Pancreas (tissue), 10 donors: Measurements from ENCODE around the gene ZSCAN20. TPM values are rescaled to one million over a fixed set of nuclear protein-coding genes. Genes with fewer than 3 reads are reported as not detected.

Experiments
- ATAC-seq, 4 donors: fragments of 200-7000 bp; cut with Tn5 transposase; one replicate each; pipeline versions ENCODE4 v1.8.0 to v1.9.1; 2020; ENCODE audit warnings: mild to moderate bottlenecking in 4 of 4, moderate library complexity in 4 of 4
- DNase-seq, 6 donors: peaks; one replicate each; pipeline ENCODE4 v3.0.0-alpha.2; 2020
- FAIRE-seq: peaks from 2 replicates; lab custom pipeline; 2012; peaks lifted over from hg19 to GRCh38; lab: Jason Lieb, UNC
- H3K27ac ChIP-seq, 4 donors: fragments of 200-600 bp; sonication (generic); 1 replicate in 3 of 4; 2 replicates in 1 of 4; pipeline versions ENCODE4 v1.5.0 to v1.8.0; 2020
- H3K27me3 ChIP-seq, 4 donors: fragments of 200-600 bp; one replicate each; pipeline ENCODE4 v1.8.0; 2021
- H3K36me3 ChIP-seq, 3 donors: fragments of 200-600 bp; sonication (generic) in 1 of 3; one replicate each; pipeline versions ENCODE4 v1.5.0 to v1.8.0; 2020 to 2021
- H3K4me1 ChIP-seq, 3 donors: fragments of 200-600 bp; one replicate each; pipeline ENCODE4 v1.8.0; 2021
- H3K4me3 ChIP-seq, 4 donors: fragments of 200-600 bp; sonication (generic) in 2 of 4; one replicate each; pipeline versions ENCODE4 v1.5.0 to v1.8.0; 2020 to 2021
- H3K9me3 ChIP-seq, 4 donors: fragments of 200-600 bp; one replicate each; pipeline ENCODE4 v1.8.0; 2021
- CTCF ChIP-seq, 4 donors: fragments of 200-600 bp; sonication (generic) in 3 of 4; IDR thresholded peaks; one replicate each; pipeline versions ENCODE4 v1.5.0 to v1.8.0; 2021; ENCODE audit warnings: antibody characterized with exemption in 4 of 4
- WGBS, 2 donors: extraction: QIAGEN DNeasy Blood & Tissue Kit; methylation state at CpG; one replicate each; pipeline ENCODE4 v1.1.7; 2013; 5-methylcytosine and 5-hydroxymethylcytosine counted together
- intact Hi-C, 3 donors: fragments of 100-400 bp; cut with DNase I; formaldehyde crosslinking; loops; one replicate each; pipeline versions ENCODE4 v1.11.1 to v1.14.2; 2022
- polyA plus RNA-seq, 2 donors: library from polyadenylated mRNA; stranded (reverse); fragments of 200-250 nt; gene quantifications; one replicate each; pipeline ENCODE4 v1.2.3, GENCODE V29; 2013
- total RNA-seq, 6 donors: library from RNA; stranded (reverse); fragmentation: NEBNext Ultra II Directional in 4 of 6; extraction: Animal tissue kit (Norgen Biotek cat#: 25700) in 4 of 6; gene quantifications; one replicate each; pipeline versions ENCODE4 v1.2.1 to v1.2.4, GENCODE V29; 2021 to 2023
- donor health status: healthy with polysubstance abuse.
- donor health status: DM: no; HTN: no; CAD: no; lungs with moderate emphysema.
- donor health status: DM: no; HTN: no; CAD: no.
- donor health status: control.
- donor health status: control.
- donor health status: Bipolar disorder and iron deficiency.
- donor health status: DM: yes; HTN: yes; CAD: no.
- donor health status: DM: no; HTN: no; CAD: no.
- donor health status: DM: no; HTN: no; CAD: no.
- donor health status: DM: yes; HTN: yes; CAD: no.

ZSCAN20 gene
- total and polyA plus RNA-seq, 8 donors: 0.68 to 3.4 (median 1.8) TPM

- FAIRE-seq (no peak), DNase-seq (no peak), ATAC-seq (no peak)
- Histone ChIP-seq H3K36me3 (peaks cover 0 to 19% (median 11%) of the 10 kb centered on the region in 3 donors), H3K27me3 (no peaks in the 10 kb centered on the region), H3K9me3 (no peaks in the 10 kb centered on the region), H3K4me3 (no peak overlapping the region), H3K4me1 (no peaks in the 10 kb centered on the region), H3K27ac (no peak overlapping the region)
- intact Hi-C loops: no loop called here
- WGBS, 2 donors: 95 to 100% methylated on average over 2 of the region's 2 CpGs
- no peak for TF ChIP-seq CTCF (IDR thresholded peaks at IDR 0.05)
Measured at GRCh38 chr1:33488624-33489023, 16.2 kb downstream of the ZSCAN20 start.

- no peak overlapping the region for H3K4me3 ChIP-seq
- H3K27ac ChIP-seq: no peak overlapping the region
- WGBS, 2 donors: 96% methylated on average over 9 of the region's 9 CpGs
- H3K36me3 ChIP-seq: peaks cover 0 to 32% (median 7%) of the 10 kb centered on the region in 3 donors
- H3K9me3 ChIP-seq: no peaks in the 10 kb centered on the region
- ATAC-seq (no peak), DNase-seq (no peak), FAIRE-seq (no peak)
- intact Hi-C loops: no loop called here
- H3K4me1 ChIP-seq: no peaks in the 10 kb centered on the region
- no peak for TF ChIP-seq CTCF (IDR thresholded peaks at IDR 0.05)
- no peaks in the 10 kb centered on the region for H3K27me3 ChIP-seq
Measured at GRCh38 chr1:33494929-33495328, 22.5 kb downstream of the ZSCAN20 start.

GRCh38 chr1:33497410-33497809 is 25.0 kb downstream of the ZSCAN20 start:
- 92 to 100% methylated on average over 1 of the region's 1 CpG for WGBS, 2 donors
- H3K27ac ChIP-seq: no peak overlapping the region
- FAIRE-seq: no peak
- H3K9me3 ChIP-seq: no peaks in the 10 kb centered on the region
- H3K4me1 ChIP-seq: no peaks in the 10 kb centered on the region
- DNase-seq: no peak
- H3K4me3 ChIP-seq: no peak overlapping the region
- intact Hi-C loops: no loop called here
- no peak for TF ChIP-seq CTCF (IDR thresholded peaks at IDR 0.05)
- H3K27me3 ChIP-seq: no peaks in the 10 kb centered on the region
- no peak for ATAC-seq
- peaks cover 0 to 22% (median 0%) of the 10 kb centered on the region in 3 donors for H3K36me3 ChIP-seq

- Histone ChIP-seq H3K27ac (no peak overlapping the region), H3K9me3 (no peaks in the 10 kb centered on the region), H3K27me3 (no peaks in the 10 kb centered on the region), H3K36me3 (no peaks in the 10 kb centered on the region), H3K4me1 (no peaks in the 10 kb centered on the region), H3K4me3 (no peak overlapping the region)
- no peak for ATAC-seq
- TF ChIP-seq CTCF (IDR thresholded peaks at IDR 0.05): no peak
- intact Hi-C loops: no loop called here
- DNase-seq: no peak
- FAIRE-seq: no peak
- 75 to 78% methylated on average over 4 of the region's 4 CpGs for whole genome bisulfite sequencing, 2 donors
Measured at GRCh38 chr1:33500547-33500946, 28.1 kb downstream of the ZSCAN20 start.

- Histone ChIP-seq H3K9me3 (no peaks in the 10 kb centered on the region), H3K27me3 (no peaks in the 10 kb centered on the region), H3K36me3 (no peaks in the 10 kb centered on the region), H3K4me3 (no peak overlapping the region), H3K27ac (no peak overlapping the region), H3K4me1 (no peaks in the 10 kb centered on the region)
- TF ChIP-seq CTCF (IDR thresholded peaks at IDR 0.05): no peak
- intact Hi-C loops: no loop called here
- WGBS, 2 donors: 91 to 100% methylated on average over 2 of the region's 2 CpGs
- DNase-seq (no peak), ATAC-seq (no peak), FAIRE-seq (no peak)
Measured at GRCh38 chr1:33501309-33501708, 28.9 kb downstream of the ZSCAN20 start.
